RPMI8226 (cell line): ENCODE data around the gene SEPTIN5.
A peak's percentile ranks its signal among the peaks of the same experiment; 100 is the strongest.
"Not testable (repeated sequence)": the region's sequence is repeated elsewhere in the genome, so short reads cannot be mapped to it uniquely, and the experiment has no call there.

Source experiments
- DNase-seq: peaks from one replicate; pipeline ENCODE4 v3.0.0-alpha.2; 2015

The SEPTIN5 gene

DNA sequence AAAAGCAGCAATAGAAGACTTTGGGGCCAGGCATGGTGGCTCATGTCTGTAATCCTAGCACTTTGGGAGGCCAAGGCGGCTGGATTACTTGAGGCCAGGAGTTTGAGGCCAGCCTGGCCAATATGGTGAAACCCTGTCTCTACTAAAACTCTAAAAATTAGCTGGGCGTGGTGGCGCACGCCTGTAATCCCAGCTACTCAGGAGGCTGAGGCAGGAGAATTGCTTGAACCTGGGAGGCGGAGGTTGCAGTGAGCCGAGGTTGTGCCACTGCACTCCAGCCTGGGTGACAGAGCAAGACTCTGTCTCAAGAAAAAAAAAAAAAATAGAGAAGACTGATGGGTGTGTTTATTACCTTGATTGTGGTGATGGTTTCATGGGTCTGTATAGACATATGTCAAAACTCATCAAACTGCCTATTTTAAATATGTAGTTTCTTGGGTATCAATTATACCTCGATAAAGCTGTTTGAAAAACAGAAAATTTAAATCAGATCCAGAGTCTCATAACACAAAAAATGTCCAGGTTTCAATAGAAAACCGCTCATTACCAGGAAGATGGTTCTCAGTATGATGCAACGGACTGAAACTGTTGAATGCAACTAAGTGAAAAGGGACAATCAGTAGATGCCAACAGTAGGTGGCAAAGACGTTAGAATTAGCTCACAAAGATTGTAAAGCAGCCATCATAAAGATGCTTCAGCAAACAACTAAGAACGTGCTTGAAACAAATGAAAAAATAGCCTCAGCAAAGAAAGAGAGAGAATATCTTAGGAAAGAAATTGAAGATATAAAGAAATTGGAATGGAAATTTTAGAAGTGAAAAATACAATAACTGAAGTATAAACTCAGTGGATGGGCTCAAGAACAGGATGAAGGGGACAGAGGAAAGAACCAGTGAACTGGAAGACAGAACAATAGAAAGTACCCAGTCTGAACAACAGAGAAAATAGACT lies 33.1 kb upstream of the SEPTIN5 start:
- DNase-seq = no peak

DNA sequence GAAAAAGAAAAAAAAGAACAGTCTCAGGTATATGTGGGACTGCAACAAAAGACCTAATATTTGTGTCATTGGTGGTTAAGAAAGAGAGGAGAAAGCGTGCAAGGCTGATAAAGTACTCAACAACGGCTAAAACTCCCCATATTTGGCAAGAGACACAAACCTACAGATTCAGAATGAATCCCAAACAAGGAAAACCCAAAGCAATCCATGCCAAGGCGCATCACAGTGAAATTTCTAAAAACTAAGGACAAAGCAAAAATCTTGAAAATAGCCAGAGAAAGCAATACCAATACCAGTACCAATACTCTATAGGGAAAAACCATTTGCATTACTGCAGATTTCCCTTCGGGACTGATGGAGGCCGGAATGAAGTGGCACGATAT lies 32.4 kb upstream of the SEPTIN5 start:
- DNase-seq = no peak

DNA sequence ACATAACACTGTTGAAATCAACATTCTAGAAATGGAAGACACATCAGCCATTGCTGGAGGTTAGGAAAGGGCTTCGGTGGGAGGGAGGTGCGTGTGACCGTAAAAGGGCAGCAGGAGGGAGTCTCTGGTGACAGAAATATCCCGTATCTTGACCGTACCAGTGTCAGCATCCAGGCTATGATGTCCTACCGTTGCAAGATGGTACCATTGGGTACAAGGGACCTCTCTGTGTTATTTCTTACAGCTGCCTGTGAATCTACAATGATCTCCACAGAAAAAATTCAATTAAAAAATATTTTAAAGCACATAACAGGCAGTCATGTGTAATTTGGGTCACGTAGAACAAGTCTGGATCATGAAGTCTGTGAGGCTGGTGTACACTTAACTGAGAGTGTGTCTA lies 27.4 kb upstream of the SEPTIN5 start:
- DNase-seq = no peak

DNA sequence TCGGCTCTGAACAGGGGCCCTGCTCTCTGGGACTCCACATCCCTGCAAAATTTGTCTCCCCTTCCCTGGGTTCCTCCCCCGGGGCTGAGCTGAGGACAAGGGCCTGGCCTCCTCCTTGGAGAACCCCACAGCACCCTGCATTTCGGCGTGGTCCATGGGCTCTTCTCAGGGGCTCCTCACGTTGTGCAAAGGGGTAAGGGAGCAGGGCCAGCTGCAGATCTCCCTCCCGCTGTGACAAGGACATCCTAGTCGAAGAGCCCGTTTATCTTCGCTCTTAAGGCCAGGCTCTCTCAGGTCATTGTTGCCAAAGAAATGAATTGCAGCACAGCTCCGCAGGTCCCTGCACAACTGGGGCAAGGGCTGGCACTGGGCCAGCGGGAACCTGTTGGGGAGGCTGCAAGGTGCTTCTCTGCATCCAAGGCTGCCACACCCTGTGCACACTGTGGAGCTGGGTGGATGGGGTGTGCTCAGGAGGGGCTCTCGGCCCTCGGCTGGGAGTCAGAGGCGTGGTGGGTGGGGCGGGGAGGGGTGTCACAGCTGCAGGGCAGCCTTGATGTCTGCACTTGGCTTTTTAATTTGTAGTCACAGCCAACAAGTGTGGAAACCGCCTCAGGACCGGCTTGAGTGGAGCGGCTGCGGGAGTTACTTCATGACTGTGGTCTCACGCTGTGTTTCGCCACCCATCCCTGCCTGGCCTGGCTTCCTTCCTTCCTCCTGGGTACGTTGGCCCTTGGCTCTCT lies 26.6 kb upstream of the SEPTIN5 start:
- no peak for DNase-seq

DNA sequence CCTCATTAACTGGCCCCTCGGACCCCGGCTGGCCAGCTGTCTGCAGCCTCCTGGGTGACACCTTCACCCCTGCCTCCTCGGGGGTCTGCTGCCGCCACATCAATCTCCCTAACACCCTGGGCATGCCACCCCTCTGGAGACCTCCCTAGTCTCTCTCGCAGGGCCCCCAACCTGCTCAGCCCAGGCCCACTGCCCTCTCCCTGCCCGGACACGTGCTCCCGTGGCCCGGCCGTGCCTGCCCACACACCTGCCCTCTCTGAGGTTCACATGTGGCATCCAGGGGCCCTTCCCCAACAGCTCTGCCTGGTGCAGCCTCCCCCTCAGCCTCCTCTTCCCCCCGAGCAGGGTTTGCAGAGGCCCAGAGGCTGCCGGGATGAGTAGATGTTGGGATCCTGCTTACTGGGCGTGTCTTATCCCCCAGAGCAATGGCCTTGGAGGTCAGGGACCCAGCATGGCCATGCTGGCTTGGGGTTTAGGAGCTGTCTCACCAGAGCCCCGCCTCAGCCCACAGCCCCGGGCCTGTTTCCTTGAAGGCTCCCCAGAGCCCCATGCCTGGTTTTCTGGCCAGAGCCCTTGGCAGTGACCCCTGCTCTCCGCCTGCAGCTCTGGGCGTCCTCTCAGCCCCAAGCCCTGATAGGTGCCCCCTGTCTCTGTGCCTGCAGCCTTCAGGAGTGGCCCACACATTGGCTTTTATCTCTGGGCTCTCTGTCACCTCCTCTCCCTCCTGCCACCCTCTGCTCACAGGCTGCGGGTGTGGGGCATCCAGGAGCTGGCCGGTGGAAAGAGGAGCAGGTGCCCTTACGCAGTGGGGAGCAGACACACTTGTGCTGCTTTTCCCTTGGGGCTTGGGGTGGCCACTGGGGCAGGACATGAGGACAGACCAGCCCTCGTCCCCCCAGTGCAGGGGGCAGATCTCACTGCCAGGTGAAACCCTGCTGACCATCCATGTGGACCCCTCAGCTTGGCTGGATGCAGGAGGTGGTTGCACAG lies 25.7 kb upstream of the SEPTIN5 start:
- DNase-seq = no peak

DNA sequence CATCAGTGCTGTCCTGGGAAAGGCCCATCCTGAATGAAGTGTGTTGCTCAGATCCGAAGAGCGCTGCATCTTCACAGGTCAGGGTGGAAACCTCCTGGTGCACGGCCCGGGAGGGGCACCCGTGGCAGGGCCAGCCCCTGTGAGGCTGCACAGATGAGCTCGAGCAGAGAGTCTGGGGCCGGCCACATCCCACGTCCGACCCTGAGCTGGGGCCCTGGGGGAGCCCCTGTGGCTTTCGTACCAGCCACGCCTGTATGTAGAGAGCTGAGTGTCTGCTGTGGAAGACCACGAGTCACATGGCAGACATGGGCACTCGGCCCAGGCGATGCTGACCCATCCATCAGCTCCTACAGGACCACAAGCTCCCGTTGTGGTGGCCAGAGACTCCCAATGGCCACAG lies 24.9 kb upstream of the SEPTIN5 start:
- DNase-seq = no peak

DNA sequence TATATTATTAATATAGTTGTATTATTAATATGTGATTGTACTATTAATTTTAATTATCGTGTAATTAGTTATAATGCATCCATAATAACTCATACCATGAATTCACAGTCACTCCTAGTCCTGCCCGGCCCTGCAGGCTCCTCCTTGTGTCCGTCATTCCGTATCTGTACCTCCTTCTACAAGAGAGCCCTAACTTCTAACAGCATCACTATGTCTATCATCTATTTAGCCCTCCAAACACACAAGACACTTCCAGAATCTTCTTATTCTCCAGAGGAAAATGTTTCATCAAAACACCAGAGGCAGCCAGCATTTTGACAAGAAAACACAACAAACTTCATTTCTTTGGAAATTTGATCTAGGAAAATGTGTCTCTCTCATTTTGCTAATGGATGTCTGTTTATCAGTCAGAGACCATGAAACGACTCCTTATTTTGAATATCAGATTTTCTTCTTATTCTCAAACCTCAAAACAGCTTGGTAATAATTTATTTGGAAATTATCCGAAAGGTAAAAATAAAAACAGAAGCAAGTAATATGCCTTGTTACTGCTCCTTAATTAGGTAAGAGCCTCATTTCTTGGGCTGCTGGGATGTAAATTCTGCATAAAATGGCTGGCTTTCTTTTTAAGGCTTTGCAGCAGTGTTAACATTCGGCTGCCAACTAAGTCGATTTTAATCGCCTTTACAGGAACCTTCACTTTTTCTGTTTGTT lies 23.1 kb upstream of the SEPTIN5 start:
- DNase-seq = no peak

DNA sequence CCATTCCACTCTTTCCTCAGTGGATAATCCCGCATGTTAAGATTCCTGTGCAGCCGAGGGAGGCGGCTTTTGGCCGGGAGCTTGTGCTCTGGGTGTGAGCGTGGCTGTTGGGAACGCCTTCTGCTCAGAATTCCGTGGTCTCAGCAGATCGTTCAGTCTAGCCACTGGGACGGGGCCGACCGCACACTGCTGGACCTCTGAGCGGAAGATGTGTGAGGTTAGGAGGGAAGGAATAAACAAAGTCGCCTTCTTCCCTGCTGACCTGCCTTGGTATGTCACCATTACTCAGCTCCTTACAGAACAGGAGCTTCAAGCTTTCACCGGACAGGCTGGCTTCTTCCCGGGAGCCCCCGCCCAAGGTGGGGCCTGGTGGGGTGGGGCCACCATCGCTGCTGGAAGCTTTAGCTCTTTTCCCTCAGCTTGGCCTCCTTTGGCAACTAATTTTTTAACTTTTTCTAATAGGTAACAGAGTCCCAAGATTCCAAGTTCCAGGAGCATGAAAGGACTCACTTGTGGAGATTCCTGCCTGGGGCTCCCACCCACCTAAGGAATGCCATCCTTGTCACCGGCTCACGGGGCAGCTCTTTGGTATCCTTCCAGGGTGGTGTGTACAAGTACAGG lies 22.5 kb upstream of the SEPTIN5 start:
- DNase-seq = no peak

DNA sequence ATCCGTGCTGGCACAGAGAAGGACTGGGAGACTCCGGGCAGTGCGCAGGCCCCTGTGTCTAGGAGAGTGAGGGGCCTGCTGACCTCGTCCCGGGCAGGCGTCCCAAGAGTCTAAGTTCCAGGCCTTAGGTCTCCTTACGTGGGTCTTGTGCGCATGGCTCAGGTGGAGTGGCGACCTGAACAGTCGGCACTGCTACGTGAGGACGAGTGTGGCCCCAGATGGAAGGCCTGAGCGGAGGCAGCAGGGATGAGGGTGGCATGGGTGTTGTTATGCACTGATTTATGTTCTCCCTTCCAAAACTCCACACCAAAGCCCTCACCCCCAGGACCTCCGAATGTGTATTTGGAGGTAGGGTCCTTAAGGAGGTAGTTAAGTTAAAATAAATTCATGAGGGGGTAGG lies 20.7 kb upstream of the SEPTIN5 start:
- DNase-seq = no peak

DNA sequence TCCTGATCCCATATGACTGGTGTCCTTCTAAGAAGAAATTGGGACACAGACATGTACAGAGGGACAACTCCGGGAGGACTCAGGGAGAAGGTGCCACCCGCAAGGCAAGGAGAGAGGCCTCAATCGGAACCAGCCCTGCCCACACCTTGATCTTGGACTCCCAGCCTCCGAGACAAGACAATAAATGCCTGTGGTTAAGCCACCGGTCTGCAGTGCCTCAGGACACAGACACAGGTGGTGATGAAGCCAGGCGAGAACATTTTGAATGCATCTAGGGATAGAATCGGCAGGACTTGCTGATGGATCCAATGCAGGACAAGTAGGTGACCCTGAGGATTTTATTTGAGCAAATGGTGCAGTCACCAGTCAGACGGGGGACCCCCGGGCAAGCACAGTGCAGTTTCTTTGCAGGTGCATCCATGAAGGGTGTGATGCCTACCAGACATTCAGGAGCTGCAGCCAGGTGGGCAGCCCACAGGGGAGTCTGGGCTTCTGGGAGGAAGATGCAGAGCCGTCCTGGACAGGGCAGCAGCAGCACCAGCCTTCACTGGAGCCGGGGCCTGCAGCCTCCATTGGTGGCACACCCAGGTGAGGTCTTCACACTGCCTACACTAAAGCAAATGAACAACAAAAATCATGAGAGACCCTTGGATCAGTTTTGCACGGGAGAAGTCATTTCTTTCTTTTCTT lies 20.2 kb upstream of the SEPTIN5 start:
- DNase-seq = no peak

DNA sequence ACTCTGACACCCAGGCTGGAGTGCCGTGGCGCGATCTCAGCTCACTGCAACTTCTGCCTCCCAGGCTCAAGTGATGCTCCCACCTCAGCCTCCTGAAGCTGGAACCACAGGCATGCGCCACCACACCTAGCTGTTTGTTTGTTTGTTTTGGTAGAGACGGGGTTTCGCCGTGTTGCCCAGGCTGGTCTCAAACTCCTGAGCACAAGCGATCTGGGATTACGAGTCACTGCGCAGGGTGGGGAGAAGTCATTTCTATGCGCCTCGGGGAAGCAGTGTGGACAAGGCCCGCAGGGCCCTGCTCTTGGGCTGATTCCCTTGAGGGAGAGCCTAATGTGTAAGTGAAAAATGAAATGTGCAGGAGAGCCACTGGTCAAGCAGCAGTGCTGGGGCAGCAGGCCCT lies 19.6 kb upstream of the SEPTIN5 start:
- DNase-seq = no peak

DNA sequence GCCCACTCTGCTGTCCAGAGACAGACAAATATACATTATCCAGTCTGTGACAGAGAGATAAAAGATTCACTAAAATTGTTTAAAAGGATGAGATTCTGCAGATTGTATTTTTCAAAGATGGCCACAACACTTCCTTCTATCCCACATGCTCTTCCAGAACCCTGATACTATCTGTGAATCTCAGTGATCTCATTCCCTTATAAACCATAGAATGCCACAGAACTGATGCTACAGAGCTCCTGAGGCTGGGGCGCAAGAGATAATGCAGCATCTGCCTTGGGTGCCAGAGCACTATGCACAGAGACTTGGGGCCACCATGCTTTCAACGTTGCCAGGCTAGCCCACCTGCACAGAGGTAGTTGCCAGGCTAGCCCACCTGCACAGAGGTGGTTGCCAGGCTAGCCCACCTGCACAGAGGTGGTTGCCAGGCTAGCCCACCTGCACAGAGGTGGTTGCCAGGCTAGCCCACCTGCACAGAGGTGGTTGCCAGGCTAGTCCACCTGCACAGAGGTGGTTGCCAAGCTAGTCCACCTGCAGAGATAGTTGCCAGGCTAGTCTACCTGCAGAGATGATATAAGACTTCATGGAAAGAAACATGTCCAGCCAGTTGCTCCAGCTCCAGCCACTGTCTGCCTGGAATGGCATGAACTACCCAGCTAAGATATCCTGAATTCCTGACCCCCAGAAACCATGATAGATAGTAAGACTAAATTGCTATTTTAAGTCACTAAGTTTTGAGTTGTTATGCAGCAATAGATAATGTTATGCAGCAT lies 17.6 kb upstream of the SEPTIN5 start:
- no peak for DNase-seq

DNA sequence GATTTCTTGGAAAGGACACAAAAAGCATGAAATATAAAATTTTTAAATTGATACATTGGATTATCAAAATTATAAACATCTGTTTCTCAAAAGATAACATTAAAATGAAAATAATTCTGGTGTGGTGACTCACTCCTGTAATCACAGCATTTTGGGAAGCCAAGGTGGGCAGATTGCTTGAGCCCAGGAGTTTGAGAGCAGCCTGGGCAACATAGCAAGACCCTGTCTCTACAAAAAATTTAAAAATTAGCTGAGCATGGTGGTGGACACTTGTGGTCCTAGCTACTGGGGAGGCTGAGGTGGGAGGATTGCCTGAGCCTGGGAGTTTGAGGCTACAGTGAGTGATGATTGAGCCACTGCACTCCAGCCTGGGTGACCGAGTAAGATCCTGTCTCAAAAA lies 16.4 kb upstream of the SEPTIN5 start:
- not testable (repeated sequence) for DNase-seq

DNA sequence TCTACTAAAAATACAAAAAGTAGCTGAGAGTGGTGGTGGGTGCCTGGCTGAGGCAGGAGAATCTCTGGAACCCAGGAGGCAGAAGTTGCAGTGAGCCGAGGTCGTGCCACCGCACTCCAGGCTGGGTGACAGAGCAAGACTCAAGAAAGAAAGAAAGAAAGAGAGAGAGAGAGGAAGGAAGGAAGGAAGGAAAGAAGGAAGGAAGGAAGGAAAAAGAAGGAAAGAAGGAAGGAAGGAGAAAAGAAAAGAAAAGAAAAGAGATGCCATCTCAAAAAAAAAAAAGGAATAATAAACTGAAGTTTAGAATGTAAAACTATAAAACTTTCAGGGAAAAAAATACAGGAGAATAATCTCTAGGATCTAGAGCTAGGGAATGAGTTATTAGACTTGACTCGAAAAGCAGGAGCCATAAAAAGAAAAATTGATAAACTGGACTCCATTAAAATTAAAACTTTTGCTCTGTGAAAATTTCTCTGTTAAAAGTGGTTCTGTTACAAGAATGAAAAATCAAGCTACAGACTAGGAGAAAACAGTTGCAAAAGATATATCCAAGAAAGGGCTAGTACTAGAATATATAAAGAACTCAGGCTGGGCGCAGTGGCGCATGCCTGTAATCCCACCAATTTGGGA lies 13.4 kb upstream of the SEPTIN5 start:
- DNase-seq = no peak

DNA sequence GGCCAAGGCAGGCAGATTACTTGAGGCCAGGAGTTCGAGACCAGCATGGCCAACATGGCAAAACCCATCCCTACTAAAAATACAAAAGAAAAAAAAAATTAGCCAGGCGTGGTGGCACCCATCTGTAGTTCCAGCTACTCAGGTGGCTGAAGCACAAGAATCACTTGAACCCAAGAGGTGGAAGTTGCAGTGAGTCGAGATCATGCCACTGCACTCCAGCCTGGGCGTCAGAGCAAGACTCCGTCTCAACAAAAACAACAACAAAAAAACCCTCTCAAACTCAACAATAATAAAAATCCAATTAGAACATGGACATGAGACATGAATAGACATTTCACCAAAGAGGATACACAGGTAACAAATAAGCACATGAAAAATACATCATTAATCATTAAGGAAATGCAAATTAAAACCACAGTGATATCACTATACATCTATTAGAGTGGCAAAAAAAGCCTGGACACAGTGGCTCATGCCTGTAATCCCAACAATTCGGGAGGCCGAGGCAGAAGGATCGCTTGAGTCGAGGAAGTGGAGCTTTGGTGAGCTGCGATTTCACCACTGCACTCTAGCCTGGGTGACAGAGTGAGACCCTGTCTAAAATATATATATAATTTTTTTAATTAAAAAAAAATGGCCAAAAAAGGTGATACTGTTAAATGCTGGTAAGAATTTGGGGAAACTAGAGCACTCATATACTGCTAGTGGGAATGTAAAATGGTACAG lies 12.7 kb upstream of the SEPTIN5 start:
- no peak for DNase-seq

DNA sequence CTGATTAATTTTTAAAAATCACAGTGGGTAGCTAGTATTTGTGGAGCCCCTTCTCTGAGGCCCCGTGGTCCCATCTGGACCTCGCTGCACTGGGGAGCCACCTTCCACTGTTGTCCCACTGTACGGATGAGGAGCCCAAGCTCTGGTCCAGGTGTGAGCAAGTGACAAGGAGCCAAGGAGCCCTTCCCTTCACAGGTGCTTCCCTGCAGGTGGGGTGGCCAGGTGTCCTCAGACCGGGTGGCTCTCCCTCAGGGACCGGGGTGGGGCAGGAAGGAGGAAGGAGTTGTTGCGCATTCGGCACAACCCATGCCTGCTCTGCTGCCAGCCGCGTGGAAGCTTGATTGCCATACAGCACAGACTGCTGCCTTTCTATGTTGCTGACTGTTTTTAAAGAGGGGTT lies 10.4 kb upstream of the SEPTIN5 start:
- peak; percentile 41 for DNase-seq

DNA sequence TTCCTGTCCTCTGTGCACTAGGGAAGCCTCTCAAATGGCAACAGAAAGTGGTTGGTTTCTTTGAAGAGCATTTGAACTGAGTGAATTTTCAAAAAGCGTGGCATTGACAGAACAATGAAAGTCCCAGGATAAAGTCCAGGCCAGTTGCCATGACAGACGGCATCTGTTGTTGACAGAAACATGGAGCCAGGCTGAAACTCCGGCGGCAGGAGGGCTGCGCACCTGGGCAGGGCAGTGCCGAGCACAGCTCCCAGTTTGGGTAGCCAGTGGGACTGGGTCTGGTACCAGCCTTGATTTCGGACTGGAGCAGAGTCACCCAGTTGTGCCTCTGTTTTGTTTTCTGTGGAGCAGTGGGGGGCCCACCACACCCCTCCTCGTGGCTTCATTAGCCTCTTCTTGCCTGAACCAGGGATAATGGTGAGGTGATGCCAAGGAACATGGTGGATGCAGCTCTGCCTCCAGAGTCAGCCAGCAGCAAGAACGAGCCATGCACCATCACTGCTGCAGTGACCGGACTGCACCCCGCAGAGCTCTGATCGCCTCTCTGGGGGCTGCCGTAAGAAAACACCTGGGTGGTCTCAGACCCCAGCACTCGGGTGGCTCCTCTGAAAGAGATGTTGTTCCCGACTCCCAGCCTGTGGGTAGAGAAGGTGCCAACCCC lies 9.8 kb upstream of the SEPTIN5 start:
- DNase-seq = no peak

DNA sequence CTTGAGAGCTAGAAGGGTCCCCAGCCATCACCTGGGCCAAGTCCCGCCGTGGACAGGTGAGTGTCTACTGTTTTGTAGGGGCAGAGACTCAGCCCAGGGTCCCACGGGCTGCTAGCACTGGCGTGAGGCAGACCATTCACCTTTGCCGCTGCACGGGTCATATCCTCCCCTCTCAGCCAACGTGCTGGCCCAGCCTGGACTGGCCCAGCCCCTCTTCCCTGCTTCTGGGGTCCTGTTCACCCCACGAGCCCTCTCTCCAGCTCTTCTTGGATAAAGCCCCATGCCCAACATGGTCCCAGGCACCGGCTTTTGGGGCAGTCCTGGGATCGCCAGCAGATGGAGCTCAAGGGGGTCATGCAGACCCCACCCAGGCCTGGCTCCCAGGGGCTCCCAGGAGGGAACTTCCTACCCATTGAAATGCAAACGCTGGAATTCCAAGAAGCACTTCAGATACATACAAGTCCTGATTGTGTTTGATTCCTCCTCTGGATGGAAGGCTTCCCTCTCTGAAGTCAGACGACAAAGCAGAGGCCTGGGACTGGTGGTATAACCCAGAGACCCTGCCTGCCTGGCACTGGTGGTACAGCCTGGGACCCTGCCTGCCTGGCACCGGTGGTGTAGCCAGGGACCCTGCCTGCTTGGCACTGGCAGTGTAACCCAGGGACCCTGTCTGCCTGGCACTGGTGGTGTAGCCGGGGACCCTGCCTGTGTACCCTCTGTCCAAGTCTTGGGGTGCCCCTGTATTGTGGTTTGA lies 8.9 kb upstream of the SEPTIN5 start:
- no peak for DNase-seq
